GM19467 (cell line): ENCODE measurements around the gene KCNQ4.

Experiments
- ATAC-seq: cut with Tn5 transposase; IDR thresholded peaks from one replicate; pipeline ENCODE4 v1.9.1; 2021; ENCODE audit warnings: mild to moderate bottlenecking, moderate library complexity; ENCODE audit not compliant: unreplicated experiment

KCNQ4 gene

DNA sequence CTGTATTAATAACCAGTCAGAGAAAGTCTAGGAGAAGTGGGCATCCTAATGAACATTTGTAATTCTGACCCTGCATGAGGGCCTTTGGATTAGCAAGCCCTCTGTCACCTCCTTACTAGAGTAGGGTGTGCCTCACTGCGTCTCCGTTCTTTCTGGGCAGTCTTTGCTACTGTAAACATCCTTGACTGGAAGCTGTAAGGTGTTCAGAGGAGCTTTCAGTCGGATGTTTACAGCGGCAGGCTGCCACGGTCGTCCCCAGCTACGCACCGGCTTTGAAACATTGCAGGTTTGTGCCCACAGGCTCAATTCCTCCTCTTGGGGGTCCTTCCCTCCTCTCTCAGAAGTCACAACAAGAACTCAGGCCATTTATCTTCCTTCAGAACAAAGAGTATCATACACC lies 29.4 kb upstream of the KCNQ4 start:
- no peak for ATAC-seq

DNA sequence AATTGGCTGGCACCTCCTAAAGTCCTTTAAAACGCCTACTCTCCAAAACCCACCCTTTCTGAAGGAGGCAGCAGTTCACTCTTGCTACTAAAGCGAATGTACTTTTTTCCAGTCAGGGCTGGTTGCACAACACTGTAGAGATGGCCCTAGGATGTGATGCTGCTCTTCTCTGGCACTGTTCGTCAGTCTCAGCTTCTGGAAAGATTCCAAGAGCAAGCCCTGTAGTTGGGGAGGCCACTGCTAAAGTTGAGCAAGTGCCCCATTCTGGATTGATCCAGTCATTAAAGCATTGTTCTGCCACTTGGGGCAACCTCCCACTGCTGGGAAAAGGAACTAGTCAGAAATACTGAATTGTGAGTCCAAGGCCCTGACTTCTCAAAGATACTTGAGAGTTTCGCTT lies 28.5 kb upstream of the KCNQ4 start:
- ATAC-seq = no peak

GRCh38 chr1:40756523-40756922 lies 27.1 kb upstream of the KCNQ4 start:
- no peak for ATAC-seq

DNA sequence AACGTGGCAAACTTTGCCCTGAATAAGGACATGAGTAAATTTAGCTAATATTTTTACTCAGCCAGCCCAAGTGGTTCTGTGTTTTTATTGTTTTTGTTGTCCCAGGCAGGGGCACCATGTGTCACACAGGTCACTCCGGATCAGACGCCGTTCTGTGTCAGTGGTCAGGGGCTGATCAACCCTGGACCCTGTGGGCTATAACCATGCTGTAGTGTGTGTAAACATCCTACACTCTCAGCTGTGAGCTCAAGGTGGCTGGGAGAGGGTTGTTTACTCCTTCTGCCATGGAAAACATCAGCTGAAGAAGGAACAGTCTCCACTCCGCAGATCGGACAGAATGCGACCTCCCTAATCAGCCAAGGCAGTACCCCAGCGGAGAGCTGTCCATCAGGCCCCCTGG lies 26.5 kb upstream of the KCNQ4 start:
- ATAC-seq = no peak

DNA sequence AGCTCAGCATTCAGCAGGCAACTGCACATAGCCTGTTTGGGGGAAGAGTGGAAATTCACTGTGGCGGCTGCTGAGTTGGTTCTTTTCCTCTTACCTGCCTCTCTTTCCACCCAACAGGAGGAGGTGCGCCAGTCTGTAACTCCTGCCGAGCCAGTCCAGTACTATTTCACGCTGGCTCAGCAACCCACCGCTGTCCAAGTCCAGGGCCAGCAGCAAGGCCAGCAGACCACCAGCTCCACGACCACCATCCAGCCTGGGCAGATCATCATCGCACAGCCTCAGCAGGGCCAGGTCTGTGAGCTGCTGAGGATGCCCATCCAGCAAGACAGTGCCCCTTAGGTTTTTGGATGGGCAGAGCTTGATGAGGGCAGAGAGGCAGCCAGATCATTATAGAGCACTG lies 25.6 kb upstream of the KCNQ4 start:
- ATAC-seq = no peak

DNA sequence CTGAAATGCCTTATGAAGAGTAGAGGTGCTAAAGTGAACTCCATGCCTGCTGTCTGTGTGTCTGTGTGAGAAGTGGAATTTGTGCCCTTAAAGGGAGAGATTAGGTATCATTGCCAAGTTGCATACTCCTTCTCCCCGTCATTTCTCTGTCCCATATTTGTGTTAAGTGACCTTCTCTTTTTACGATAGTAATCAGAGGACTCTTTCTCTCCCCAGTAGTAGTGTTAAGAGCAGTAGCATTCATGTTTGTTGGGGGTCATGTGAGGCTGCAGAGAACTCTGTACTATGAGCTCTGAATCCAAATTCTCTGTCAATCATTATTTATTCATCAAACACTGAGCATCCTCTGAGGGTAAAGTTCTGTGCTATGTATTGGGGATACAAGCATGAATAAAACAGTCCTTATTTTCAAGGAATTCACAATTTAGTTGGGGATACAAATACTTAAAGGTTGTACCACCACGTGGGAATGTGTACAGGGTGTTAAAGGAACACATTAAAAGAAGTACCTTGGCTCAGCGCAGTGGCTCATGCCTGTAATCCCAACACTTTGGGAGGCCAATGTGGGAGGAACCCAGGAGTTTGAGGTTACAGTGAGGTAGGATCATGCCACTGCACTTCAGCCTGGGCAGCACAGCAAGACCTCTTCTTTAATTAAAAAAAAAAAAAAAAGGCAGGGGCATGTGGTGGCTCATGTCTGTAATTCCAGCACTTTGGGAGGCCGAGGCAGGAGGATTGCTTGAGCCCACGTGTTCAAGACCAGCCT lies 24.8 kb upstream of the KCNQ4 start:
- ATAC-seq = no peak

DNA sequence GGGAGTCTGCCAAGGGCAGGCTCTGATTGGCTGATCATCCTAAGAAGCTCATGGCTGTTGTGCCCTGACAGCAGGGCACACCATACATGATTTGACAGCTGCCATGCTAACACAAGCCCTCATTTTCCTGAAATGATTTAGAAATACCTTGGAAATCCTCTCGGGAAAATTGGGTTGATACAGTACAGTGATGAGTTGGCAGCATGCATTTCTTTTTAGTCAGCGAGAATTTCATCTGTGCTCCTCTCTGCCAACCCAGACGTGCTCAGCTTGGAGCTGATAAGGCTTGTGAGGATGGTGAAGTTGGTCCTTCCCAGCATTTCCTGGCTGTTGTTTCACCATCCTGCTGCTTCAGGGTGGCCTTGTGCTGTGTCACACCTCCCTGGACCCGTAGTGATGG lies 22.6 kb upstream of the KCNQ4 start:
- ATAC-seq = no peak

DNA sequence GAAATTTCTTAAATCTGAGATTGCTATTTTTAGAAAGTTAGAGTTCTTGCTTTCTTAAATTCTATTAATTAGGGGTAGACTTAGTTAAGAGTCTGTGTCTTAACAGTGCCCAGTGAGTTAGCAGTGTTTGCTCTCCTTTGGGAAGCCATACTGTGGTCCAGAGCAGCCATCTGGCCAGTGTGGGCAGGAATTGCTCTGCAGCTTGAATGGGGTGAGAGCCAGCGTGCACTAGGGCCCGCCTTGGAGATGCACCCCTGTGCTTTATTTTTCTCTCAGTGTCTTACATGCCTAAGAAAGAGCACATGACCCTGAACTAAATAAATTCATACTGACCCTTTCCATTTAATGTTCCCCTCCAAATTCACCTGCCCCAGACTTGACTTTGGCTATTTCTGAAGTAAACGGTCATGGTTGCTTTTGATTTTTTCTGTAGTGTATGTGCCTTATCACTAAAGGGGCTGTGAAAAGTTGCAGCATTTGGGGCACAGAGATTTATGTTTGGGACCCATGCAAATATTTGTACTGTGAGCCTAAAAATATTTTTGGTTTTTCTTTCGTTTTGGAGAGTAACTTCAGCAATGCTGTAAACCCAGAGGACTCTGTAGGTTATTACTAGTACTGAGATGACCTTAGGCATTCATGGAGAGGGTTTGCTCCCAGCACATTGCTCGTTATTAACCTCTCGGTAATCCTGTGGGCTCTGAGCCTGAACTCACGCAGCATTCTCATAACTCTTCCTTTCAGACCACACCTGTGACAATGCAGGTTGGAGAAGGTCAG lies 21.3 kb upstream of the KCNQ4 start:
- no peak for ATAC-seq

GRCh38 chr1:40763742-40764532 lies 19.6 kb upstream of the KCNQ4 start:
- no peak for ATAC-seq

GRCh38 chr1:40764981-40765380 lies 18.6 kb upstream of the KCNQ4 start:
- ATAC-seq = no peak

- ATAC-seq = no peak
These were observed 17.6 kb upstream of the KCNQ4 start for GRCh38 chr1:40766017-40766416.

GRCh38 chr1:40766560-40766959 lies 17.0 kb upstream of the KCNQ4 start:
- no peak for ATAC-seq

- no peak for ATAC-seq
These were observed 15.2 kb upstream of the KCNQ4 start for GRCh38 chr1:40768146-40768990.

- no peak for ATAC-seq
These were observed 13.8 kb upstream of the KCNQ4 start for GRCh38 chr1:40769815-40770214.

DNA sequence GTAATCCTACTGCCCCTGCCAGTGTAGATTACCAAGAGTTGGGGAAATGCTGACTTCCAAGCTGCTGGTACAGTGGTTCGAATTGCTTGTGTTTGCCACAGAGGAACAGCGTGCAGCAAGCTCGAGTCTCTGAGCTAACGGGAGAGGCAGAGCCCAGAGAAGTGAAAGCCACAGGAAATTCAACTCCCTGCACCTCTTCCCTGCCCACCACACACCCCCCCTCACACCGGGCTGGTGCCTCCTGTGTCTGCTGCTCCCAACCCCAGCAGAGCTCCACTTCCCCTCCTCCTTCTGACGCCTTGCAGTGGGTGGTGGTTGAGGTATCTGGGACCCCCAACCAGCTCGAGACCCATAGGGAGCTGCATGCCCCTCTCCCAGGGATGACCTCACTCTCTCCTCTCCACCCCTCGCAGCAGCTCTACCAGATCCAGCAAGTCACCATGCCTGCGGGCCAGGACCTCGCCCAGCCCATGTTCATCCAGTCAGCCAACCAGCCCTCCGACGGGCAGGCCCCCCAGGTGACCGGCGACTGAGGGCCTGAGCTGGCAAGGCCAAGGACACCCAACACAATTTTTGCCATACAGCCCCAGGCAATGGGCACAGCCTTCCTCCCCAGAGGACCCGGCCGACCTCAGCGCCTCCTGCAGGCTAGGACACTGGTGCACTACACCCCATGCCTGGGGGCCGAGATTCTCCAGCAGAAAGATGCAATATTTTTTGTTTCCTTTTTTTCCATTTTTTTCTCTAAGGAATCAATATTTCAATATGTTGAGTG lies 13.1 kb upstream of the KCNQ4 start:
- no peak for ATAC-seq

GRCh38 chr1:40772146-40772955 lies 11.2 kb upstream of the KCNQ4 start:
- ATAC-seq = no peak

- no peak for ATAC-seq
These were observed 9.8 kb upstream of the KCNQ4 start for GRCh38 chr1:40773748-40774265.

GRCh38 chr1:40774266-40774998 lies 9.2 kb upstream of the KCNQ4 start:
- no peak for ATAC-seq
